Fibroblast of pulmonary artery (primary cell): ENCODE data around the gene MAGI2.
A peak's percentile ranks its signal among the peaks of the same experiment; 100 is the strongest.

ENCODE experiments used
- DNase-seq: peaks from one replicate; pipeline ENCODE4 v3.0.0-alpha.2; 2010; ENCODE audit warnings: low read depth
- H3K4me3 ChIP-seq: replicated peaks from 2 replicates; pipeline ENCODE4 v1.5.1; 2011; ENCODE audit warnings: low read depth, mild to moderate bottlenecking, control low read depth, low read length, moderate library complexity
- TF ChIP-seq, protein P1 (sequence below): IDR thresholded peaks from 2 replicates; pipeline ENCODE4 v1.5.1; 2011; ENCODE audit warnings: mild to moderate bottlenecking, control low read depth, low read length, inconsistent platforms; ENCODE audit errors: missing control alignments

The MAGI2 gene

DNA sequence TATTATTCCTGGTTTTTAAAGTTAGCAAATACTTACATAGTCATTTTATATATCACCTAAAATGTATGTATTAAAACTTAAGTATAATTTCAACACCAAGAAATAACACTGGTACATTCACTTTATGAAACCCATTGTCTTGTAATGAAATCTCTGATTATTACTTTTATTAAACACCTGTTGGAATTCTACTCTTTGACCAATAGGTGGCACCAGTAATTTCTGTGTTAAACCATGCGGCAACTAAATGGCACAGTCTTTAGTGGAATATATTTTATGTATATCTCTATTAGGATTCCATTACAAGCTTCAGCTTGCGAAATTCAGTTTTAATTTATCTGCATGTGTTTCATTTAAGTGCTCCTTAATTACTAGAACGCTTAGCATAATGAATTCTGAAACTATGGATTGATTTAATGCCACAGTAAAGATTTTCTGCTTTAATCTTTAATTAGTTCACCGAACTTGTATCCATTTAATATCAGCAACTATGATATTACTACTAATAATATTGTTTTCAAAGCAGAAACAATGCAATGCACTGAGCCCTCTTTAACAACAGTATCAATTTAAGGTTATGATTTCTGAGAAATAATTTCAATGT lies 181.3 kb downstream of the MAGI2 start:
- DNase-seq: peak; percentile 71
- TF ChIP-seq, protein P1, sequence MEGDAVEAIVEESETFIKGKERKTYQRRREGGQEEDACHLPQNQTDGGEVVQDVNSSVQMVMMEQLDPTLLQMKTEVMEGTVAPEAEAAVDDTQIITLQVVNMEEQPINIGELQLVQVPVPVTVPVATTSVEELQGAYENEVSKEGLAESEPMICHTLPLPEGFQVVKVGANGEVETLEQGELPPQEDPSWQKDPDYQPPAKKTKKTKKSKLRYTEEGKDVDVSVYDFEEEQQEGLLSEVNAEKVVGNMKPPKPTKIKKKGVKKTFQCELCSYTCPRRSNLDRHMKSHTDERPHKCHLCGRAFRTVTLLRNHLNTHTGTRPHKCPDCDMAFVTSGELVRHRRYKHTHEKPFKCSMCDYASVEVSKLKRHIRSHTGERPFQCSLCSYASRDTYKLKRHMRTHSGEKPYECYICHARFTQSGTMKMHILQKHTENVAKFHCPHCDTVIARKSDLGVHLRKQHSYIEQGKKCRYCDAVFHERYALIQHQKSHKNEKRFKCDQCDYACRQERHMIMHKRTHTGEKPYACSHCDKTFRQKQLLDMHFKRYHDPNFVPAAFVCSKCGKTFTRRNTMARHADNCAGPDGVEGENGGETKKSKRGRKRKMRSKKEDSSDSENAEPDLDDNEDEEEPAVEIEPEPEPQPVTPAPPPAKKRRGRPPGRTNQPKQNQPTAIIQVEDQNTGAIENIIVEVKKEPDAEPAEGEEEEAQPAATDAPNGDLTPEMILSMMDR: peak; percentile 67
- no peak overlapping the region for H3K4me3 ChIP-seq

DNA sequence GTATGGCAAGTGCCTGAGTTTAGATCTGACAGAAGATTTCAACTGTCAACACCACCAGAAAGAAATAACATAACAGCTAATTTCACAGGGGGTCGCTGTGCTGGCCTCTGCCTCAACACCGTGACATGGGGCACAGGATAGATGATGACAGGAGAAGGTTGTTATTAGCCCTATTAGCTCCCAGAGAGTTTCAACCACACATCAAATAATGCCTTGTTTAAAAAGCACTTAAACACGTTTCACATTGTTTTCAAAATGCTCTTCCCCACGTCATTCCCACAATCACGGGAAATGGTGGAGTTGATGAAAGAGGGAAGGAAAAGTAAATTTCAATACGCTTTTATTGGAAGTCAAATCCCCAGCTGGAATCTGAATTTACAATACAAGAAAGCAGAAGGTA lies 184.7 kb downstream of the MAGI2 start:
- no peak for DNase-seq
- no peak overlapping the region for H3K4me3 ChIP-seq
- TF ChIP-seq, protein P1: no peak

DNA sequence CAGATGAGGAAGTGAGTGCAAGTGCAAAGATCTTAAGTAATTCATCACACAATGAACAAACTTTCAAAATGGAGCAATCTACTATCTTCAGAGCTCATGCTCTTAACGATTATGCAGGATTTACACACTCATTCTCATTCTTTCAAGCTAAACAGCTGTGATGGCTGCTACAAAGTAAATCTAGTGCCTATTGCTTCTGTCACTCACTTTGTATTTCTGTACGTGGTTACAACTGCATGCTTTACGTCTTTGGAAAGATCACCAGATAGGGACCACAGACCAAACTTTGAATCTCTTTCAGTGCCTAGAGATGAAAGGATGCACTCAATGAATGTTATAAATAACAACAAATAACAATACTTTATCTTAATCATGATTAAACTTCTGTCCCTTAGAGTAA lies 194.6 kb downstream of the MAGI2 start:
- TF ChIP-seq, protein P1: no peak
- H3K4me3 ChIP-seq: no peak overlapping the region
- DNase-seq: no peak

DNA sequence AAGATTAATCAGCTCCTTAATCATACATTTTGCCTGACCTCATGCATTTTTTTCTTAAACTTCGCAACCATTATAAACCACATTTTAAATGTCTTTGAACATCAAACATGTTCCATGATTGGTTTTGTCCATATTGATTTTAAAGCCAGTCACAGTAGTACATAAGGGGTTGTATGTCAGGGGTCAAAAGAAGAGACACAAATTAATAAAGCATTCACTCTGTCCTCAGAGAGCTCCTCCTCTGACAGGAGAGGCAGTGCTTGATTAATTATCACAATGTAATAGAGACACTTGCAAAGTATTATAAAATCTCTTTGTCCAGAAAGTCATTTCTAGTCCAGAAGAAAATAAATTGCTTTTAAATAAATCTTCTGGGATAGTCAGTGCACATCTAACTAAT lies 195.5 kb downstream of the MAGI2 start:
- DNase-seq: no peak
- TF ChIP-seq, protein P1: no peak
- no peak overlapping the region for H3K4me3 ChIP-seq

DNA sequence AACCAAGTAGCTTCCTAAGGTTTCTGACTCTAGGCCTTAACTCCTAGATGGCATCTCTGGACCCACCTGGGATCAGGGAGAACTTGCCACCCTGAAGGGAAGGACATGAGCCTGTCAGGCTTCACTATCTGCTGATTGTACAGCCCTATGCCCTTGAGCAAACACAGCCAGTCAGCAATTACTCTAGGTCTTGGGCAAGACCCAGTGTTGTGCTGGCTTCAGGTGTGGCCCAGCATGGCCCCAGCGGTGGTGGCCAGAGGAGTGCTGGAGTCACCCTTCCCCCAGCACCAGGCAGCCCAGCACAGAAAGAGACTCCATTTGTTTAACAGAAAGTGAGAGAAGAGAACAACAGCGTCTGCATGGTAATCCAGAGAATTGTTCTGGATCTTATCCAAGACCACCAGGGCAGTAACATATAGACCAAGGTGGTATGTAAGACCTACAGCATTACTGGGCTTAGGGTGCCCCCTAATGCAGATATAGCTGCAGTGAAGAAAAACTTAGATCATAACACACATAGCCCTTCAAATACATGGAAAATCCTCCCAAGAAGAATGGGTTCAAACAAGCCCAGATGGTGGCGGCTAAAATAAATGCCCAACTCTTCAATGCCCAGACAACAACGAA lies 207.7 kb downstream of the MAGI2 start:
- TF ChIP-seq, protein P1: no peak
- no peak for DNase-seq
- H3K4me3 ChIP-seq: no peak overlapping the region

DNA sequence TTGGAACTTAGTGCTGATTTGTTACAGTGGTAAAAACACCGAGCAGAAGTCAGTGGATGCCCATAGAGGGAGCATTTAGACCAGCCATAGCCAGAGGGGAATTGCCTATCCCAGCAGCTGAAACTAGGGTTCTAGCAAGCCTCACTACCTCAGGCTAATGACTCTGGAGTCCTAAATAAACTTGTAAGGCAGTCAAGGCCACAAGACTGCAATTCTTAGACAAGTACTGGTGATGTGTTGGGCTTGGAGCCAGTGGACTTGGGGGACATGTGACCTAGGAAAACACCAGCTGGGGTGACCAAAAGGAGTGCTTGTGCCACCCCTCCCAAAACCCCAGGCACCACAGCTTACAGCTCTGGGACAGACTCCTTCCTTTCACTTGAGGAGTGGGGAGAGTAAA lies 209.0 kb downstream of the MAGI2 start:
- H3K4me3 ChIP-seq: no peak overlapping the region
- TF ChIP-seq, protein P1: no peak
- DNase-seq: no peak
